Right renal pelvis (tissue), 4 donors: ENCODE measurements around the gene OR10G3. TPM values are rescaled to one million over a fixed set of nuclear protein-coding genes. Genes with fewer than 3 reads are reported as not detected.
"Not testable (repeated sequence)": the region's sequence is repeated elsewhere in the genome, so short reads cannot be mapped to it uniquely, and the experiment has no call there.

Experiments
- DNase-seq, 4 donors: peaks; one replicate each; pipeline ENCODE4 v3.0.0-alpha.2; 2013; ENCODE audit warnings: low read depth in 4 of 4, low spot score in 3 of 4, missing footprints in 1 of 4
- polyA plus RNA-seq, 4 donors: library from polyadenylated mRNA; unstranded; fragments of 120-200 nt; gene quantifications; one replicate each; pipeline ENCODE4 v1.2.1, GENCODE V29; 2013; ENCODE audit not compliant: insufficient read length in 4 of 4

The OR10G3 gene
- not detected for polyA plus RNA-seq

- no peak for DNase-seq
These were observed at the start of gene OR10G3 for GRCh38 chr14:21579976-21580375. TSS of gene OR10G3 (minus strand) at chr14:21580076. CDS start at chr14:21570744, 9,332 bp downstream.

GRCh38 chr14:21626491-21627230 is 46.8 kb upstream of the OR10G3 start:
- DNase-seq: no peak

- no peak for DNase-seq
These were observed 37.7 kb upstream of the OR10G3 start for GRCh38 chr14:21617614-21618013.

GRCh38 chr14:21614240-21614639 is 34.4 kb upstream of the OR10G3 start:
- no peak for DNase-seq

- no peak for DNase-seq
These were observed 32.4 kb upstream of the OR10G3 start for GRCh38 chr14:21612324-21612723.

GRCh38 chr14:21602181-21602580 is 22.3 kb upstream of the OR10G3 start:
- not testable (repeated sequence) for DNase-seq

GRCh38 chr14:21589317-21589716 is 9.4 kb upstream of the OR10G3 start:
- DNase-seq: no peak

GRCh38 chr14:21575661-21576060 is 4.2 kb downstream of the OR10G3 start:
- no peak for DNase-seq

- no peak for DNase-seq
These were observed 7.3 kb downstream of the OR10G3 start for GRCh38 chr14:21572604-21573003.

- no peak for DNase-seq
These were observed 21.1 kb downstream of the OR10G3 start for GRCh38 chr14:21558703-21559170.

- DNase-seq: peak; percentile 90 to 97 (median 95)
These were observed 22.6 kb downstream of the OR10G3 start for GRCh38 chr14:21557084-21557901.

- no peak for DNase-seq
These were observed 23.3 kb downstream of the OR10G3 start for GRCh38 chr14:21556378-21557083.

GRCh38 chr14:21553266-21553665 is 26.6 kb downstream of the OR10G3 start:
- DNase-seq: no peak

- not testable (repeated sequence) for DNase-seq
These were observed 35.3 kb downstream of the OR10G3 start for GRCh38 chr14:21544588-21544987.

GRCh38 chr14:21543963-21544362 is 35.9 kb downstream of the OR10G3 start:
- no peak for DNase-seq

GRCh38 chr14:21543521-21543960 is 36.3 kb downstream of the OR10G3 start:
- DNase-seq: peak in 1 of 4 donors; percentile 31

GRCh38 chr14:21541413-21542074 is 38.3 kb downstream of the OR10G3 start:
- DNase-seq: no peak

- DNase-seq: no peak
These were observed 40.5 kb downstream of the OR10G3 start for GRCh38 chr14:21539189-21539940.

- DNase-seq: no peak
These were observed 42.8 kb downstream of the OR10G3 start for GRCh38 chr14:21537090-21537424.
